Liver (tissue), 3 donors: ENCODE measurements around the gene SLIT3.

Experiments
- EGR1 ChIP-seq, 2 donors: IDR thresholded peaks; 2 replicates each; pipeline ENCODE4 v1.6.1; 2016 to 2018; ENCODE audit warnings: antibody characterized with exemption in 2 of 2, low read depth in 2 of 2
- FOXA1 ChIP-seq: IDR thresholded peaks from 2 replicates; pipeline ENCODE4 v1.6.1; 2016; ENCODE audit warnings: antibody characterized with exemption
- GABPA ChIP-seq, 2 donors: IDR thresholded peaks in 1 of 2; conservative IDR thresholded peaks in 1 of 2; 2 replicates each; pipeline ENCODE4 v1.6.1; 2016; ENCODE audit warnings: antibody characterized with exemption in 2 of 2, mild to moderate bottlenecking in 1 of 2, moderate library complexity in 1 of 2
- JUND ChIP-seq, 2 donors: IDR thresholded peaks; 2 replicates each; pipeline ENCODE4 v1.6.1; 2016; ENCODE audit warnings: antibody characterized with exemption in 2 of 2
- RAD21 ChIP-seq, 2 donors: IDR thresholded peaks; 2 replicates each; pipeline ENCODE4 v1.6.1; 2016; ENCODE audit warnings: antibody characterized with exemption in 2 of 2, mild to moderate bottlenecking in 2 of 2
- SP1 ChIP-seq: IDR thresholded peaks from 2 replicates; pipeline ENCODE4 v1.6.1; 2018; ENCODE audit warnings: antibody characterized with exemption, mild to moderate bottlenecking
- TAF1 ChIP-seq: conservative IDR thresholded peaks from 2 replicates; pipeline ENCODE4 v1.6.1; 2016; ENCODE audit warnings: antibody characterized with exemption, mild to moderate bottlenecking
- YY1 ChIP-seq: IDR thresholded peaks from 2 replicates; pipeline ENCODE4 v1.6.1; 2016; ENCODE audit warnings: antibody characterized with exemption, mild to moderate bottlenecking
- TF ChIP-seq, protein P1 (sequence below): fragments of 150-350 bp; IDR thresholded peaks from 2 replicates; pipeline ENCODE4 v1.5.1; 2017; ENCODE audit warnings: improper control_type of control experiment, low read depth, low read length; ENCODE audit not compliant: missing input control
- TF ChIP-seq, protein P2 (sequence below): IDR thresholded peaks from 2 replicates; pipeline ENCODE4 v1.6.1; 2016; ENCODE audit warnings: antibody characterized with exemption, mild to moderate bottlenecking
- TF ChIP-seq, protein P3 (sequence below): IDR thresholded peaks from 2 replicates; pipeline ENCODE4 v1.6.1; 2016; ENCODE audit warnings: antibody characterized with exemption
- donor health status: healthy.
- donor health status: healthy.

DNA sequence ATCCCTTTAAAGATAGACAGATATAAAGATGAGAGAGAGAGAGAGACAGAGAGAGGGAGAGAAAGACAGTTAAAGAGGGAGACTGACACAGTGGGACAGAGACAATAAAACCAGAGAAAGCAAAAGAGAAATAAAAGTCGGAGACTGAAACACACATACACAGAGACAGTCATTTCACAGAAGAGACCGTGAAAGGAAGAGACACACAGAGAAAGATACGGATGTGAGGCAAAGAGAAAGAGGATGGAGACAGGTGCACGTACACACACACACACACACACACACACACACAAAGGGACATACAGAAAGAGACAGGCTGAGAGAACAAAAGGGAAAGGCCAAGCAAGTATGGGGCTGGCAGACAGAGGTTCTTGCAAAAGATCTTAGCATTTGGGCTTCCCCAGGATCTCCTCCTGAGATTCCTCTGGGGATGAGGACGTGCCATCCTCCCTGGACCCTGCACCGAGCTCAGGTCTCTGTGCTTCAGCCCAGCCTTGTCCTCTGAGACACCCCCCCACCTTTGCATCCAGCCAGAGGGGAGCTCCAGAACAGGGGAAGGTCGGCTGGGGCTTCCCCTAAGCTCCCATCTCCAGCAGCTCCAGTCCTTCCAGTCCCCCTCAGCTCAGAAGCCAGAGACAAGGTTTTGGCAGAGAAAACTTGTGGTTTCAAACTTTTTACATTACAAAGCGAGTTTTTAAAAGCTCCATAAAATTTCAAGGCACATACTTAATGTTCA, 403.4 kb downstream of the SLIT3 start:
- TF ChIP-seq TAF1 (no peak), SP1 (no peak), GABPA (IDR thresholded peaks at IDR 0.05 in 1 of 2, conservative IDR thresholded peaks at IDR 0.05 in 1 of 2) (no peak), JUND (IDR thresholded peaks at IDR 0.05) (no peak), FOXA1 (no peak), YY1 (no peak), RAD21 (IDR thresholded peaks at IDR 0.05) (no peak), EGR1 (IDR thresholded peaks at IDR 0.05; ENCODE audit: low read depth in 2 of 2) (no peak)
- TF ChIP-seq, protein P1, sequence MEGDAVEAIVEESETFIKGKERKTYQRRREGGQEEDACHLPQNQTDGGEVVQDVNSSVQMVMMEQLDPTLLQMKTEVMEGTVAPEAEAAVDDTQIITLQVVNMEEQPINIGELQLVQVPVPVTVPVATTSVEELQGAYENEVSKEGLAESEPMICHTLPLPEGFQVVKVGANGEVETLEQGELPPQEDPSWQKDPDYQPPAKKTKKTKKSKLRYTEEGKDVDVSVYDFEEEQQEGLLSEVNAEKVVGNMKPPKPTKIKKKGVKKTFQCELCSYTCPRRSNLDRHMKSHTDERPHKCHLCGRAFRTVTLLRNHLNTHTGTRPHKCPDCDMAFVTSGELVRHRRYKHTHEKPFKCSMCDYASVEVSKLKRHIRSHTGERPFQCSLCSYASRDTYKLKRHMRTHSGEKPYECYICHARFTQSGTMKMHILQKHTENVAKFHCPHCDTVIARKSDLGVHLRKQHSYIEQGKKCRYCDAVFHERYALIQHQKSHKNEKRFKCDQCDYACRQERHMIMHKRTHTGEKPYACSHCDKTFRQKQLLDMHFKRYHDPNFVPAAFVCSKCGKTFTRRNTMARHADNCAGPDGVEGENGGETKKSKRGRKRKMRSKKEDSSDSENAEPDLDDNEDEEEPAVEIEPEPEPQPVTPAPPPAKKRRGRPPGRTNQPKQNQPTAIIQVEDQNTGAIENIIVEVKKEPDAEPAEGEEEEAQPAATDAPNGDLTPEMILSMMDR = no peak
- TF ChIP-seq, protein P2, sequence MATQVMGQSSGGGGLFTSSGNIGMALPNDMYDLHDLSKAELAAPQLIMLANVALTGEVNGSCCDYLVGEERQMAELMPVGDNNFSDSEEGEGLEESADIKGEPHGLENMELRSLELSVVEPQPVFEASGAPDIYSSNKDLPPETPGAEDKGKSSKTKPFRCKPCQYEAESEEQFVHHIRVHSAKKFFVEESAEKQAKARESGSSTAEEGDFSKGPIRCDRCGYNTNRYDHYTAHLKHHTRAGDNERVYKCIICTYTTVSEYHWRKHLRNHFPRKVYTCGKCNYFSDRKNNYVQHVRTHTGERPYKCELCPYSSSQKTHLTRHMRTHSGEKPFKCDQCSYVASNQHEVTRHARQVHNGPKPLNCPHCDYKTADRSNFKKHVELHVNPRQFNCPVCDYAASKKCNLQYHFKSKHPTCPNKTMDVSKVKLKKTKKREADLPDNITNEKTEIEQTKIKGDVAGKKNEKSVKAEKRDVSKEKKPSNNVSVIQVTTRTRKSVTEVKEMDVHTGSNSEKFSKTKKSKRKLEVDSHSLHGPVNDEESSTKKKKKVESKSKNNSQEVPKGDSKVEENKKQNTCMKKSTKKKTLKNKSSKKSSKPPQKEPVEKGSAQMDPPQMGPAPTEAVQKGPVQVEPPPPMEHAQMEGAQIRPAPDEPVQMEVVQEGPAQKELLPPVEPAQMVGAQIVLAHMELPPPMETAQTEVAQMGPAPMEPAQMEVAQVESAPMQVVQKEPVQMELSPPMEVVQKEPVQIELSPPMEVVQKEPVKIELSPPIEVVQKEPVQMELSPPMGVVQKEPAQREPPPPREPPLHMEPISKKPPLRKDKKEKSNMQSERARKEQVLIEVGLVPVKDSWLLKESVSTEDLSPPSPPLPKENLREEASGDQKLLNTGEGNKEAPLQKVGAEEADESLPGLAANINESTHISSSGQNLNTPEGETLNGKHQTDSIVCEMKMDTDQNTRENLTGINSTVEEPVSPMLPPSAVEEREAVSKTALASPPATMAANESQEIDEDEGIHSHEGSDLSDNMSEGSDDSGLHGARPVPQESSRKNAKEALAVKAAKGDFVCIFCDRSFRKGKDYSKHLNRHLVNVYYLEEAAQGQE = no peak
- TF ChIP-seq, protein P3, sequence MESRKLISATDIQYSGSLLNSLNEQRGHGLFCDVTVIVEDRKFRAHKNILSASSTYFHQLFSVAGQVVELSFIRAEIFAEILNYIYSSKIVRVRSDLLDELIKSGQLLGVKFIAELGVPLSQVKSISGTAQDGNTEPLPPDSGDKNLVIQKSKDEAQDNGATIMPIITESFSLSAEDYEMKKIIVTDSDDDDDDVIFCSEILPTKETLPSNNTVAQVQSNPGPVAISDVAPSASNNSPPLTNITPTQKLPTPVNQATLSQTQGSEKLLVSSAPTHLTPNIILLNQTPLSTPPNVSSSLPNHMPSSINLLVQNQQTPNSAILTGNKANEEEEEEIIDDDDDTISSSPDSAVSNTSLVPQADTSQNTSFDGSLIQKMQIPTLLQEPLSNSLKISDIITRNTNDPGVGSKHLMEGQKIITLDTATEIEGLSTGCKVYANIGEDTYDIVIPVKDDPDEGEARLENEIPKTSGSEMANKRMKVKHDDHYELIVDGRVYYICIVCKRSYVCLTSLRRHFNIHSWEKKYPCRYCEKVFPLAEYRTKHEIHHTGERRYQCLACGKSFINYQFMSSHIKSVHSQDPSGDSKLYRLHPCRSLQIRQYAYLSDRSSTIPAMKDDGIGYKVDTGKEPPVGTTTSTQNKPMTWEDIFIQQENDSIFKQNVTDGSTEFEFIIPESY = no peak
